ENCODE data around the gene MEST. TPM values are rescaled to one million over a fixed set of nuclear protein-coding genes. Genes with fewer than 3 reads are reported as not detected.

The MEST gene, protein sequence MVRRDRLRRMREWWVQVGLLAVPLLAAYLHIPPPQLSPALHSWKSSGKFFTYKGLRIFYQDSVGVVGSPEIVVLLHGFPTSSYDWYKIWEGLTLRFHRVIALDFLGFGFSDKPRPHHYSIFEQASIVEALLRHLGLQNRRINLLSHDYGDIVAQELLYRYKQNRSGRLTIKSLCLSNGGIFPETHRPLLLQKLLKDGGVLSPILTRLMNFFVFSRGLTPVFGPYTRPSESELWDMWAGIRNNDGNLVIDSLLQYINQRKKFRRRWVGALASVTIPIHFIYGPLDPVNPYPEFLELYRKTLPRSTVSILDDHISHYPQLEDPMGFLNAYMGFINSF
- 32.4 to 41.1 TPM (median 39.4 TPM) in 5 replicates for total RNA-seq (2022; extraction: Qiagen RNA extraction)

DNA sequence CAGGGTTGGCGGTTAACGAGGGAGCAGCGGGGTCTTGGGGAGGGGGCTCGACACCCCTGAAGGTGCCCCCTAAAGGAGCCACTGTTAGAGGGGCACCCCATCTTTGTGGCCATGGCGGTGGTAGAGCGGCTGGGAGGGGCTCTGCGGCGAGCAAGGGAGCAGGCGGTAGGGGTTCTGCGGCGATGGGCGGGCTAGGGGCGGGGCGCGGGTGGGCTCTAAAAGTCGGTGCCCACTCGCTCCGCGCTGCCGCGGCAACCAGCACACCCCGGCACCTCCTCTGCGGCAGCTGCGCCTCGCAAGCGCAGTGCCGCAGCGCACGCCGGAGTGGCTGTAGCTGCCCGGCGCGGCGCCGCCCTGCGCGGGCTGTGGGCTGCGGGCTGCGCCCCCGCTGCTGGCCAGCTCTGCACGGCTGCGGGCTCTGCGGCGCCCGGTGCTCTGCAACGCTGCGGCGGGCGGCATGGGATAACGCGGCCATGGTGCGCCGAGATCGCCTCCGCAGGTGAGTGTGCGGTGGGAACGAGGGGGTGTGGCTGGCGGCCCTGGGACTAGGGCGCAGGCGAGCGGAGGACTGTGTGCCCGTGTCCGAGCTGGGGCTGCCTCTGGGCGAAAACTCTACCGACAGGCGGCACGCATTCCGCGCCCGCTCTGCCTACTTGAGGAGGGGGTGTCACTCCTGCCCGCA, at the start of gene MEST:
Gene MEST (plus strand): TSS at position 245 of the 682 bp plus-strand sequence. CDS start 229 bp downstream, at position 474.

Other genes with a start within 250 kb of the MEST start
- gene CPA2, start 225.2 kb upstream of the MEST start, total RNA-seq (2022; extraction: Qiagen RNA extraction) = 0.09 to 0.13 TPM in 2 of 5 replicates, not detected in the others
- 5.0 to 7.8 TPM (median 5.3 TPM) in 5 replicates for gene CPA4, start 198.9 kb upstream of the MEST start, total RNA-seq (2022; extraction: Qiagen RNA extraction)
- gene CPA5, start 147.3 kb upstream of the MEST start, total RNA-seq (2022; extraction: Qiagen RNA extraction) = not detected in 5 replicates
- gene CPA1, start 111.6 kb upstream of the MEST start, total RNA-seq (2022; extraction: Qiagen RNA extraction) = not detected in 5 replicates
- 12.9 to 14.7 TPM (median 14.1 TPM) in 5 replicates for gene CEP41, start 51.1 kb upstream of the MEST start, total RNA-seq (2022; extraction: Qiagen RNA extraction)
- 12.4 to 16.3 TPM (median 14.1 TPM) in 5 replicates for gene COPG2, start 176.7 kb downstream of the MEST start, total RNA-seq (2022; extraction: Qiagen RNA extraction)
- not detected in 5 replicates for gene TSGA13, start 194.5 kb downstream of the MEST start, total RNA-seq (2022; extraction: Qiagen RNA extraction)
- 0.03 to 0.07 TPM (median 0.05 TPM) in 3 of 5 replicates, not detected in the others for gene KLF14, start 242.1 kb downstream of the MEST start, total RNA-seq (2022; extraction: Qiagen RNA extraction)

All from A549 treated with CORT108297 at 1 μM for 4 hours (cell line).